MV-4-11 (cell line): ENCODE measurements around the gene S100A13.
"Not testable (repeated sequence)": the region's sequence is repeated elsewhere in the genome, so short reads cannot be mapped to it uniquely, and the experiment has no call there.

Experiments used
- DNase-seq: peaks from one replicate; lab custom pipeline; 2025; lab: John Stamatoyannopoulos, UW

The S100A13 gene

GRCh38 chr1:153626904-153627714 is at the start of gene S100A13:
TSS of gene S100A13 (minus strand) at chr1:153627505. CDS start at chr1:153626472, 1,033 bp downstream.
- no peak for DNase-seq

- DNase-seq, result no peak
These were observed 46.2 kb upstream of the S100A13 start for GRCh38 chr1:153673511-153673910.

GRCh38 chr1:153671628-153672353 is 44.5 kb upstream of the S100A13 start:
- peak; percentile 65 for DNase-seq

- peak; percentile 100 for DNase-seq
These were observed 43.7 kb upstream of the S100A13 start, which contains the start of gene ILF2 for GRCh38 chr1:153670859-153671627. TSS of gene ILF2 (minus strand) at chr1:153670993. CDS start at chr1:153670922, 71 bp downstream.

- no peak for DNase-seq
These were observed 43.1 kb upstream of the S100A13 start for GRCh38 chr1:153670257-153670858.

GRCh38 chr1:153669606-153670005 is 42.3 kb upstream of the S100A13 start:
- DNase-seq, result no peak

GRCh38 chr1:153668672-153669071 is 41.4 kb upstream of the S100A13 start:
- DNase-seq, result not testable (repeated sequence)

- no peak for DNase-seq
These were observed 40.1 kb upstream of the S100A13 start for GRCh38 chr1:153667439-153667838.

- DNase-seq, result peak; percentile 69
These were observed 35.9 kb upstream of the S100A13 start for GRCh38 chr1:153663211-153663610.

- DNase-seq, result no peak
These were observed 35.0 kb upstream of the S100A13 start for GRCh38 chr1:153662269-153662668.

GRCh38 chr1:153661111-153661708 is 33.9 kb upstream of the S100A13 start:
- DNase-seq, result no peak

- no peak for DNase-seq
These were observed 32.4 kb upstream of the S100A13 start for GRCh38 chr1:153659656-153660055.

GRCh38 chr1:153659175-153659534 is 31.9 kb upstream of the S100A13 start:
- no peak for DNase-seq

GRCh38 chr1:153658400-153659174 is 31.3 kb upstream of the S100A13 start, which contains the start of gene SNAPIN:
TSS of gene SNAPIN (plus strand) at chr1:153658703. CDS start at chr1:153658744, 41 bp downstream.
- DNase-seq, result peak; percentile 86

GRCh38 chr1:153655333-153655732 is 28.0 kb upstream of the S100A13 start:
- DNase-seq, result no peak

- DNase-seq, result peak; percentile 16
These were observed 25.6 kb upstream of the S100A13 start for GRCh38 chr1:153652805-153653500.

- no peak for DNase-seq
These were observed 24.5 kb upstream of the S100A13 start for GRCh38 chr1:153651771-153652170.

- no peak for DNase-seq
These were observed 22.5 kb upstream of the S100A13 start for GRCh38 chr1:153649863-153650235.

- DNase-seq, result no peak
These were observed 22.0 kb upstream of the S100A13 start for GRCh38 chr1:153649137-153649862.
